Fibroblast of lung (primary cell): Measurements from ENCODE around the gene PRRC2B.

ENCODE experiments used
- EZH2 ChIP-seq: IDR thresholded peaks from 2 replicates; pipeline ENCODE4 v1.5.1; 2012; ENCODE audit warnings: low read length, control low read depth, mild to moderate bottlenecking; ENCODE audit errors: missing control alignments
- TF ChIP-seq, protein P1 (sequence below), 2 donors: IDR thresholded peaks in 1 of 2; conservative IDR thresholded peaks in 1 of 2; 1 replicate in 1 of 2; 2 replicates in 1 of 2; pipeline ENCODE4 v1.5.1; 2011 to 2012; ENCODE audit warnings: low read length in 2 of 2, control low read depth in 1 of 2, inconsistent platforms in 1 of 2, low read depth in 1 of 2, mild to moderate bottlenecking in 1 of 2

DNA sequence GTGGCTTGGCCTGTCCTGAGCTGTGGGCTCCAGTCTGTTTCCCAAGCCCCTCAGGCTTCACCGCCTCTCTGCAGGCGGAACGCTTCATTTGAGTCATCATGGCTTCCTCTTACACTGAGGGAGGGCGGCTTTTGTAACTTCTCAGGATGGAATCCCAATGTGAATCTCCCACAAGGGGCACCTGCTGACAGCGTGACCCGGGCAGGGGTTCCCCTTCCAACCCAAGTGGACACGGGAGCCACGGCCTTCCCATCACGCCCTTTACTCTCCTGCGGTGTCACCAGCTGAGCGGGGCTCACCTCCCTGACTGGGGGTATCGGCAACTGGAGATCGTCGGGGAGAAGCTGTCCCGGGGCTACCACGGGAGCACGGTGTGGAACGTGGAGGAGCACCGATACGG is 124.7 kb downstream of the PRRC2B start:
- TF ChIP-seq, protein P1, sequence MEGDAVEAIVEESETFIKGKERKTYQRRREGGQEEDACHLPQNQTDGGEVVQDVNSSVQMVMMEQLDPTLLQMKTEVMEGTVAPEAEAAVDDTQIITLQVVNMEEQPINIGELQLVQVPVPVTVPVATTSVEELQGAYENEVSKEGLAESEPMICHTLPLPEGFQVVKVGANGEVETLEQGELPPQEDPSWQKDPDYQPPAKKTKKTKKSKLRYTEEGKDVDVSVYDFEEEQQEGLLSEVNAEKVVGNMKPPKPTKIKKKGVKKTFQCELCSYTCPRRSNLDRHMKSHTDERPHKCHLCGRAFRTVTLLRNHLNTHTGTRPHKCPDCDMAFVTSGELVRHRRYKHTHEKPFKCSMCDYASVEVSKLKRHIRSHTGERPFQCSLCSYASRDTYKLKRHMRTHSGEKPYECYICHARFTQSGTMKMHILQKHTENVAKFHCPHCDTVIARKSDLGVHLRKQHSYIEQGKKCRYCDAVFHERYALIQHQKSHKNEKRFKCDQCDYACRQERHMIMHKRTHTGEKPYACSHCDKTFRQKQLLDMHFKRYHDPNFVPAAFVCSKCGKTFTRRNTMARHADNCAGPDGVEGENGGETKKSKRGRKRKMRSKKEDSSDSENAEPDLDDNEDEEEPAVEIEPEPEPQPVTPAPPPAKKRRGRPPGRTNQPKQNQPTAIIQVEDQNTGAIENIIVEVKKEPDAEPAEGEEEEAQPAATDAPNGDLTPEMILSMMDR (conservative IDR thresholded peaks at IDR 0.05 in 1 of 2, IDR thresholded peaks at IDR 0.05 in 1 of 2; ENCODE audit: low read depth in 1 of 2, low read length in 2 of 2): no peak
- TF ChIP-seq EZH2: no peak
